H9 (cell line): ENCODE data around the gene TMC4. TPM values are rescaled to one million over a fixed set of nuclear protein-coding genes. Genes with fewer than 3 reads are reported as not detected.
A peak's percentile ranks its signal among the peaks of the same experiment; 100 is the strongest.

ENCODE experiments used
- DNase-seq: peaks from one replicate; pipeline ENCODE4 v3.0.0-alpha.2; 2017
- H2AFZ ChIP-seq: one replicate; pipeline ENCODE4 v1.6.1; 2013; ENCODE audit warnings: mild to moderate bottlenecking, low read length, control low read depth, moderate library complexity
- H2AK5ac ChIP-seq: 2 replicates; pipeline ENCODE4 v1.6.1; 2013; ENCODE audit warnings: low read length, control low read depth, mixed read lengths; ENCODE audit not compliant: insufficient read length
- H2BK120ac ChIP-seq: one replicate; pipeline ENCODE4 v1.6.1; 2013; ENCODE audit warnings: low read depth, mild to moderate bottlenecking, low read length, control low read depth, inconsistent platforms; ENCODE audit not compliant: poor library complexity, severe bottlenecking
- H2BK12ac ChIP-seq: 2 replicates; pipeline ENCODE4 v1.6.1; 2013; ENCODE audit warnings: low read length, control low read depth, mixed read lengths, low read depth; ENCODE audit not compliant: insufficient read length
- H2BK15ac ChIP-seq: 2 replicates; pipeline ENCODE4 v1.6.1; 2013; ENCODE audit warnings: low read depth, low read length, control low read depth
- H2BK20ac ChIP-seq: one replicate; pipeline ENCODE4 v1.6.1; 2013; ENCODE audit warnings: low read depth, mild to moderate bottlenecking, low read length, control low read depth, inconsistent platforms; ENCODE audit not compliant: poor library complexity, severe bottlenecking
- H2BK5ac ChIP-seq: 2 replicates; pipeline ENCODE4 v1.6.1; 2013; ENCODE audit warnings: low read length, control low read depth, mixed read lengths; ENCODE audit not compliant: insufficient read length
- H3K14ac ChIP-seq: 2 replicates; pipeline ENCODE4 v1.6.1; 2013; ENCODE audit warnings: low read length, control low read depth; ENCODE audit not compliant: insufficient read depth
- H3K18ac ChIP-seq: 2 replicates; pipeline ENCODE4 v1.6.1; 2013; ENCODE audit warnings: low read depth, mild to moderate bottlenecking, mixed read lengths, low read length, control low read depth; ENCODE audit not compliant: insufficient read length
- H3K23ac ChIP-seq: 2 replicates; pipeline ENCODE4 v1.6.1; 2013; ENCODE audit warnings: low read length, control low read depth, mixed read lengths, low read depth; ENCODE audit not compliant: insufficient read length
- H3K23me2 ChIP-seq: 2 replicates; pipeline ENCODE4 v1.6.1; 2013; ENCODE audit warnings: low read depth, mild to moderate bottlenecking, mixed read lengths, low read length, control low read depth; ENCODE audit not compliant: insufficient read length, poor library complexity, severe bottlenecking
- H3K27ac ChIP-seq: 2 replicates; pipeline ENCODE4 v1.5.1; 2013; ENCODE audit warnings: low read length, control low read depth, mixed read lengths, low read depth; ENCODE audit not compliant: insufficient read length
- H3K27me3 ChIP-seq: 2 replicates; pipeline ENCODE4 v1.6.1; 2013; ENCODE audit warnings: low read length, control low read depth, inconsistent platforms; ENCODE audit not compliant: insufficient read depth
- H3K4ac ChIP-seq: 2 replicates; pipeline ENCODE4 v1.6.1; 2013; ENCODE audit warnings: low read depth, mild to moderate bottlenecking, control low read depth, inconsistent platforms, low read length, moderate library complexity
- H3K4me1 ChIP-seq: 2 replicates; pipeline ENCODE4 v1.6.1; 2013; ENCODE audit warnings: low read length, control low read depth, inconsistent platforms; ENCODE audit not compliant: insufficient read depth
- H3K4me2 ChIP-seq: 2 replicates; pipeline ENCODE4 v1.6.1; 2013; ENCODE audit warnings: low read length, control low read depth, mixed read lengths; ENCODE audit not compliant: insufficient read length, insufficient read depth
- H3K56ac ChIP-seq: 2 replicates; pipeline ENCODE4 v1.6.1; 2013; ENCODE audit warnings: low read depth, mild to moderate bottlenecking, mixed read lengths, low read length, control low read depth; ENCODE audit not compliant: insufficient read length
- H3K79me1 ChIP-seq: 2 replicates; pipeline ENCODE4 v1.6.1; 2013; ENCODE audit warnings: low read depth, mild to moderate bottlenecking, moderate library complexity, low read length, control low read depth, inconsistent platforms; ENCODE audit not compliant: insufficient read depth, poor library complexity, severe bottlenecking
- H3K79me2 ChIP-seq: 2 replicates; pipeline ENCODE4 v1.6.1; 2013; ENCODE audit warnings: low read length, control low read depth, inconsistent platforms; ENCODE audit not compliant: insufficient read depth
- H3K9ac ChIP-seq: 2 replicates; pipeline ENCODE4 v1.6.1; 2013; ENCODE audit warnings: low read length, control low read depth, mixed read lengths; ENCODE audit not compliant: insufficient read length; ENCODE audit errors: extremely low read depth
- H3K9me3 ChIP-seq: one replicate; pipeline ENCODE4 v1.6.1; 2013; ENCODE audit warnings: low read depth, low read length, inconsistent platforms; ENCODE audit not compliant: control insufficient read depth
- H3T11ph ChIP-seq: one replicate; pipeline ENCODE4 v1.6.1; 2013; ENCODE audit warnings: mild to moderate bottlenecking, low read length, control low read depth, inconsistent platforms
- H4K20me1 ChIP-seq: one replicate; pipeline ENCODE4 v1.6.1; 2013; ENCODE audit not compliant: control insufficient read depth, insufficient read length, insufficient read depth
- H4K5ac ChIP-seq: 2 replicates; pipeline ENCODE4 v1.6.1; 2013; ENCODE audit warnings: low read depth, mild to moderate bottlenecking, mixed read lengths, low read length, control low read depth; ENCODE audit not compliant: insufficient read length
- H4K8ac ChIP-seq: replicated peaks from 2 replicates; pipeline ENCODE4 v1.6.1; 2013; ENCODE audit warnings: low read length, control low read depth, mixed read lengths, low read depth; ENCODE audit not compliant: insufficient read length
- H4K91ac ChIP-seq: 2 replicates; pipeline ENCODE4 v1.6.1; 2013; ENCODE audit warnings: low read depth, mild to moderate bottlenecking, moderate library complexity, mixed read lengths, low read length, control low read depth; ENCODE audit not compliant: insufficient read length
- H3K27ac Mint-ChIP-seq, 3 experiments: 2 replicates in 2 of 3; 3 replicates in 1 of 3; pipeline ENCODE4 v1.8.0; 2020 to 2021; ENCODE audit warnings: mixed read lengths in 3 of 3, mild to moderate bottlenecking in 1 of 3, moderate library complexity in 1 of 3
- H3K27me3 Mint-ChIP-seq: 2 replicates; pipeline ENCODE4 v1.8.0; 2021; ENCODE audit warnings: low read depth, mild to moderate bottlenecking, moderate library complexity, mixed read lengths
- H3K36me3 Mint-ChIP-seq, 3 experiments: 2 replicates in 2 of 3; 3 replicates in 1 of 3; pipeline ENCODE4 v1.8.0; 2020 to 2021; ENCODE audit warnings: low read depth in 3 of 3, mixed read lengths in 3 of 3; ENCODE audit not compliant: insufficient read depth in 1 of 3
- H3K4me1 Mint-ChIP-seq, 2 experiments: 2 replicates each; pipeline ENCODE4 v1.8.0; 2020; ENCODE audit warnings: mixed read lengths in 2 of 2
- H3K4me3 Mint-ChIP-seq, 2 experiments: 2 replicates in 1 of 2; 3 replicates in 1 of 2; pipeline ENCODE4 v1.8.0; 2020 to 2021; ENCODE audit warnings: mild to moderate bottlenecking in 2 of 2, mixed read lengths in 2 of 2, moderate library complexity in 1 of 2
- H3K9me3 Mint-ChIP-seq, 2 experiments: 2 replicates in 1 of 2; 3 replicates in 1 of 2; pipeline ENCODE4 v1.8.0; 2020; ENCODE audit warnings: mild to moderate bottlenecking in 2 of 2, mixed read lengths in 2 of 2, moderate library complexity in 1 of 2
- WGBS: extraction: QIAGEN DNeasy Blood & Tissue Kit; methylation state at CpG from one replicate; pipeline ENCODE4 v1.1.7; 2013; ENCODE audit warnings: missing lambda C conversion rate, low lambda C conversion rate, mixed read lengths; ENCODE audit not compliant: insufficient read length; ENCODE audit errors: extremely low coverage; 5-methylcytosine and 5-hydroxymethylcytosine counted together
- total RNA-seq: library from RNA; stranded (reverse); gene quantifications from 2 replicates; pipeline ENCODE4 v1.2.1, GENCODE V29; 2021
- TF ChIP-seq, protein P1 (sequence below): fragments of 200-600 bp; sonication (generic); conservative IDR thresholded peaks from 3 replicates; pipeline ENCODE4 v1.8.0; 2021; ENCODE audit warnings: antibody characterized with exemption, mild to moderate bottlenecking

TMC4 gene
- total RNA-seq, 1 experiment from 2014 or later: 12.2 TPM

GRCh38 chr19:54179262-54179852 is 6.4 kb upstream of the TMC4 start:
- no peak overlapping the region for H3T11ph ChIP-seq
- no peak overlapping the region for H3K4me2 ChIP-seq
- WGBS: no CpG with 5 or more reads among the region's 10 CpGs
- no peaks in the 10 kb centered on the region for H3K4me1 ChIP-seq
- no peak overlapping the region for H3K4ac ChIP-seq
- no peak overlapping the region for H2BK12ac ChIP-seq
- no peak overlapping the region for H4K8ac ChIP-seq
- no peak overlapping the region for H2AFZ ChIP-seq
- no peaks in the 10 kb centered on the region for H3K9me3 ChIP-seq
- H3K9ac ChIP-seq: no peak overlapping the region
- H3K27me3 ChIP-seq: no peaks in the 10 kb centered on the region
- peaks cover 3 to 16% of the 10 kb centered on the region in 2 experiments; a peak in 2 of 4 replicates for H3K4me1 Mint-ChIP-seq
- H3K4me3 Mint-ChIP-seq: peak overlapping the region in 1 of 2 experiments; percentile 65; a peak in 1 of 5 replicates
- peak overlapping the region in 2 of 3 experiments; percentile 61 to 64; a peak in 2 of 7 replicates for H3K27ac Mint-ChIP-seq
- no peak overlapping the region for H3K23ac ChIP-seq
- no peaks in the 10 kb centered on the region for H3K27me3 Mint-ChIP-seq
- H2BK20ac ChIP-seq: no peak overlapping the region
- no peak overlapping the region for H2BK5ac ChIP-seq
- H3K79me2 ChIP-seq: no peaks in the 10 kb centered on the region
- TF ChIP-seq, protein P1, sequence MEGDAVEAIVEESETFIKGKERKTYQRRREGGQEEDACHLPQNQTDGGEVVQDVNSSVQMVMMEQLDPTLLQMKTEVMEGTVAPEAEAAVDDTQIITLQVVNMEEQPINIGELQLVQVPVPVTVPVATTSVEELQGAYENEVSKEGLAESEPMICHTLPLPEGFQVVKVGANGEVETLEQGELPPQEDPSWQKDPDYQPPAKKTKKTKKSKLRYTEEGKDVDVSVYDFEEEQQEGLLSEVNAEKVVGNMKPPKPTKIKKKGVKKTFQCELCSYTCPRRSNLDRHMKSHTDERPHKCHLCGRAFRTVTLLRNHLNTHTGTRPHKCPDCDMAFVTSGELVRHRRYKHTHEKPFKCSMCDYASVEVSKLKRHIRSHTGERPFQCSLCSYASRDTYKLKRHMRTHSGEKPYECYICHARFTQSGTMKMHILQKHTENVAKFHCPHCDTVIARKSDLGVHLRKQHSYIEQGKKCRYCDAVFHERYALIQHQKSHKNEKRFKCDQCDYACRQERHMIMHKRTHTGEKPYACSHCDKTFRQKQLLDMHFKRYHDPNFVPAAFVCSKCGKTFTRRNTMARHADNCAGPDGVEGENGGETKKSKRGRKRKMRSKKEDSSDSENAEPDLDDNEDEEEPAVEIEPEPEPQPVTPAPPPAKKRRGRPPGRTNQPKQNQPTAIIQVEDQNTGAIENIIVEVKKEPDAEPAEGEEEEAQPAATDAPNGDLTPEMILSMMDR: no peak
- H3K9me3 Mint-ChIP-seq: no peaks in the 10 kb centered on the region; a peak in 1 of 5 replicates
- H4K91ac ChIP-seq: no peak overlapping the region
- H2AK5ac ChIP-seq: no peak overlapping the region
- no peak overlapping the region for H2BK120ac ChIP-seq
- H3K14ac ChIP-seq: no peak overlapping the region
- H2BK15ac ChIP-seq: no peak overlapping the region
- H4K20me1 ChIP-seq: no peaks in the 10 kb centered on the region
- no peak for DNase-seq
- no peak overlapping the region for H3K27ac ChIP-seq
- peaks cover 22 to 46% (median 34%) of the 10 kb centered on the region in 3 experiments; a peak in 6 of 7 replicates for H3K36me3 Mint-ChIP-seq
- no peak overlapping the region for H4K5ac ChIP-seq
- no peak overlapping the region for H3K18ac ChIP-seq
- no peaks in the 10 kb centered on the region for H3K23me2 ChIP-seq
- H3K56ac ChIP-seq: no peak overlapping the region
- no peaks in the 10 kb centered on the region for H3K79me1 ChIP-seq
